Left renal cortex interstitium (tissue), 4 donors: Measurements from ENCODE around the gene IDH3G. TPM values are rescaled to one million over a fixed set of nuclear protein-coding genes. Genes with fewer than 3 reads are reported as not detected.

ENCODE experiments used
- DNase-seq, 4 donors: peaks; one replicate each; pipeline ENCODE4 v3.0.0-alpha.2; 2013; ENCODE audit warnings: low read depth in 4 of 4, low spot score in 2 of 4, missing footprints in 1 of 4
- polyA plus RNA-seq, 4 donors: library from polyadenylated mRNA; unstranded; fragments of 120-200 nt; gene quantifications; one replicate each; pipeline ENCODE4 v1.2.1, GENCODE V29; 2013; ENCODE audit not compliant: insufficient read length in 4 of 4

IDH3G gene
- polyA plus RNA-seq, 4 donors = 84.2 to 97.6 (median 87.5) TPM

DNA sequence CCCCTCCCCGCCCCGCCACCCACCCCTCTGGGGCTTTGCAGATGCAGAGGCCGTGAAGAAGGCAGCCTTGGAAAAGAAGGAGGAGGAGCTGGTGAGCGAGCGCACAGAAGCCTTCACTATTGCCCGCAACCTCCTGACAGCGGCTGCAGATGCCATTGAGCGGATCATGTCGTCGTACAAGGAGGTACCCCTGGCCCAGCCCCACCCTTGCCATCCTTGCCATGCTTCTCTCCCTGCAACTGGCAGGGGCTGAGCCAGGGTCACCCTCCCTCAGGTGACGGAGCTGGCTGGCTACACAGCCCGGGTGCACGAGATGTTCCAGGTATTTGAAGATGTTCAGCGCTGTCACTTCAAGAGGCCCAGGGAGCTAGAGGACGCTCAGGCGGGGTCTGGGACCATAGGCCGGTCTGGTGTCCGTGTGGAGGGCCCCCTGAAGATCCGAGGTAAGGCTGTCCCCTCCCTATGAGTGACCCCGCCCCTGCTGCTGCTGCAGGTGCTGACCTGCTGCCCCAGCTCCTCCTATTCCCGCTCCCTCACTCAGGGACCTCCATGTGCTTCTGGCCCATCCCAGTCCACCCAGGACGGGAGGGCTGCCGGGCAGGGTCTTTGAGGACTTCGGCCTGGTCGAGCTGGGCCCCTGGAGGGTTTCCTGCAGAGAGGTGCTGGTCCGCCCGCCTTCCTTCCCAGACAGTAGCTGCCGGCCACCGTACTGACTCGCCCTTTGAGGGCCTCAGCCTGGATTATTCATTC is 57.9 kb downstream of the IDH3G start:
- no peak for DNase-seq

Other genes with a start within 250 kb of the IDH3G start
- 10 to 100 TPM; 15.4 to 24.1 (median 19.0) TPM for gene CCNQ, start 195.2 kb downstream of the IDH3G start, polyA plus RNA-seq
- 10 to 100 TPM; 53.6 to 63.9 (median 57.1) TPM for gene DUSP9, start 147.2 kb downstream of the IDH3G start, polyA plus RNA-seq
- 10 to 100 TPM in 2 of 4 donors, 1 to 10 TPM in 2; 6.5 to 13.3 (median 8.9) TPM for gene PNCK, start 120.6 kb downstream of the IDH3G start, polyA plus RNA-seq
- 10 to 100 TPM; 44.6 to 65.3 (median 54.8) TPM for gene SLC6A8, start 106.4 kb downstream of the IDH3G start, polyA plus RNA-seq
- gene BCAP31, start 70.0 kb downstream of the IDH3G start, polyA plus RNA-seq = 100 to 1,000 TPM; 181 to 197 (median 188) TPM
- 1 to 10 TPM; 7.8 to 9.8 (median 8.8) TPM for gene ABCD1, start 69.5 kb downstream of the IDH3G start, polyA plus RNA-seq
- gene PLXNB3, start 30.1 kb downstream of the IDH3G start, polyA plus RNA-seq = 1 to 10 TPM; 1.3 to 2.1 (median 1.7) TPM
- 1 to 10 TPM; 1.3 to 2.5 (median 1.7) TPM for gene SRPK3, start 13.3 kb downstream of the IDH3G start, polyA plus RNA-seq
- gene SSR4, start 293 bp upstream of the IDH3G start, polyA plus RNA-seq = 100 to 1,000 TPM; 145 to 197 (median 152) TPM
- 10 to 100 TPM in 2 of 4 donors, 1 to 10 TPM in 2; 7.7 to 11.5 (median 10.1) TPM for gene PDZD4, start 36.2 kb upstream of the IDH3G start, polyA plus RNA-seq
- 10 to 100 TPM; 44.5 to 68.5 (median 54.5) TPM for gene L1CAM, start 91.8 kb upstream of the IDH3G start, polyA plus RNA-seq
- gene AVPR2, start 110.3 kb upstream of the IDH3G start, polyA plus RNA-seq = 1 to 10 TPM; 1.1 to 4.7 (median 3.3) TPM
- 10 to 100 TPM; 19.0 to 48.5 (median 36.0) TPM for gene ARHGAP4, start 131.9 kb upstream of the IDH3G start, polyA plus RNA-seq
- 10 to 100 TPM; 50.5 to 80.7 (median 76.8) TPM for gene NAA10, start 140.7 kb upstream of the IDH3G start, polyA plus RNA-seq
- 10 to 100 TPM; 19.4 to 24.3 (median 21.5) TPM for gene RENBP, start 150.3 kb upstream of the IDH3G start, polyA plus RNA-seq
- gene HCFC1, start 177.4 kb upstream of the IDH3G start, polyA plus RNA-seq = 10 to 100 TPM; 31.9 to 59.3 (median 45.1) TPM
- 10 to 100 TPM in 1 of 4 donors, 1 to 10 TPM in 3; 5.9 to 10.9 (median 8.0) TPM for gene TMEM187, start 178.4 kb upstream of the IDH3G start, polyA plus RNA-seq
- gene IRAK1, start 225.5 kb upstream of the IDH3G start, polyA plus RNA-seq = 10 to 100 TPM; 51.1 to 69.0 (median 61.1) TPM